Epithelial cell of esophagus (primary cell): ENCODE results near the gene GALNT16.

Experiments
- DNase-seq: peaks from one replicate; pipeline ENCODE4 v3.0.0; 2010; ENCODE audit warnings: low read depth
- H3K4me3 ChIP-seq: 2 replicates; pipeline ENCODE4 v1.5.1; 2011; ENCODE audit warnings: mild to moderate bottlenecking, low read length, control low read depth
- CTCF ChIP-seq: IDR thresholded peaks from 2 replicates; pipeline ENCODE4 v1.5.1; 2011; ENCODE audit warnings: low read depth, mild to moderate bottlenecking, low read length, control low read depth, inconsistent platforms; ENCODE audit not compliant: insufficient read depth; ENCODE audit errors: missing control alignments

The GALNT16 gene

GRCh38 chr14:69401841-69402240, 141.9 kb downstream of the GALNT16 start:
- no peak overlapping the region for H3K4me3 ChIP-seq
- TF ChIP-seq CTCF, result no peak
- DNase-seq, result no peak

- no peak overlapping the region for H3K4me3 ChIP-seq
- TF ChIP-seq CTCF, result no peak
- no peak for DNase-seq
Observed at GRCh38 chr14:69404478-69404877, 144.5 kb downstream of the GALNT16 start.

GRCh38 chr14:69404883-69405282, 144.9 kb downstream of the GALNT16 start:
- DNase-seq, result no peak
- TF ChIP-seq CTCF, result no peak
- no peak overlapping the region for H3K4me3 ChIP-seq

- DNase-seq, result no peak
- H3K4me3 ChIP-seq, result no peak overlapping the region
- no peak for TF ChIP-seq CTCF
Observed at GRCh38 chr14:69405762-69406161, 145.8 kb downstream of the GALNT16 start.
